GM12878 (cell line): ENCODE measurements around the gene PROP1. TPM values are rescaled to one million over a fixed set of nuclear protein-coding genes. Genes with fewer than 3 reads are reported as not detected.

ENCODE experiments used
- ATAC-seq: fragments of 200-7000 bp; cut with Tn5 transposase; 3 replicates; pipeline ENCODE4 v1.9.1; 2020; ENCODE audit warnings: mild to moderate bottlenecking, moderate library complexity
- BruUV-seq: library from RNA; stranded (reverse); fragments of 400-500 nt; replicated peaks from 2 replicates; lab custom pipeline; 2021; lab: Mats Ljungman, UMichigan
- CTCF ChIA-PET: fragments of 300-600 bp; sonication (Branson Sonifier 250); formaldehyde crosslinking; extraction: SDS; loops from one replicate; lab custom pipeline; 2021; ENCODE audit warnings: inconsistent platforms; lab: Yijun Ruan, JAX
- POLR2A ChIA-PET: fragments of 350-600 bp; formaldehyde crosslinking; extraction: SDS; loops from one replicate; lab custom pipeline; 2021; ENCODE audit warnings: inconsistent platforms; lab: Charles Lee
- RAD21 ChIA-PET: fragments of 300-600 bp; sonication (Branson Sonifier 250); formaldehyde crosslinking; loops from one replicate; lab custom pipeline; 2023; ENCODE audit warnings: antibody characterized with exemption; ENCODE audit not compliant: unreplicated experiment; lab: Charles Lee
- SMC1A ChIA-PET: fragments of 300-600 bp; sonication (Branson Sonifier 250); formaldehyde crosslinking; loops from one replicate; lab custom pipeline; 2023; ENCODE audit not compliant: unreplicated experiment, uncharacterized antibody; lab: Charles Lee
- DNase-seq: peaks from one replicate; pipeline ENCODE4 v3.0.0-alpha.2; 2011; ENCODE audit warnings: low read depth, low spot score
- FAIRE-seq: peaks from 3 replicates; lab custom pipeline; 2011; peaks lifted over from hg19 to GRCh38; lab: Jason Lieb, UNC
- H2AFZ ChIP-seq: 2 replicates; pipeline ENCODE4 v1.6.0; 2011; ENCODE audit warnings: low read depth, low read length, control low read depth; ENCODE audit not compliant: control insufficient read depth
- H3K27ac ChIP-seq: 2 replicates; pipeline ENCODE4 v1.5.1; 2011; ENCODE audit warnings: control low read depth; ENCODE audit not compliant: control insufficient read depth, insufficient read depth
- H3K27me3 ChIP-seq, 2 experiments: replicated peaks in 1 of 2; 2 replicates each; pipeline versions ENCODE4 v1.6.0 to v1.6.1; 2011; ENCODE audit warnings: low read length in 1 of 2; ENCODE audit not compliant: control insufficient read depth in 2 of 2, insufficient read depth in 2 of 2
- H3K36me3 ChIP-seq, 2 experiments: 2 replicates each; pipeline ENCODE4 v1.5.1; 2011; ENCODE audit warnings: low read length in 1 of 2; ENCODE audit not compliant: control insufficient read depth in 2 of 2, insufficient read depth in 2 of 2
- H3K4me1 ChIP-seq: 2 replicates; pipeline ENCODE4 v1.6.1; 2011; ENCODE audit warnings: mild to moderate bottlenecking, low read length, moderate library complexity, mixed read lengths; ENCODE audit not compliant: control insufficient read depth, insufficient read depth
- H3K4me2 ChIP-seq: 2 replicates; pipeline ENCODE4 v1.6.0; 2011; ENCODE audit warnings: control low read depth; ENCODE audit not compliant: control insufficient read depth, insufficient read depth
- H3K4me3 ChIP-seq: fragments of 200-600 bp; sonication (generic); 2 replicates; pipeline ENCODE4 v1.5.1; 2016
- H3K79me2 ChIP-seq: 2 replicates; pipeline ENCODE4 v1.6.0; 2011; ENCODE audit warnings: low read length; ENCODE audit not compliant: control insufficient read depth, insufficient read depth
- H3K9ac ChIP-seq: 2 replicates; pipeline ENCODE4 v1.8.0; 2011; ENCODE audit warnings: low read length, control low read depth, mixed read lengths; ENCODE audit not compliant: control insufficient read depth, insufficient read depth
- H3K9me3 ChIP-seq: replicated peaks from 3 replicates; pipeline ENCODE4 v1.5.1; 2011; ENCODE audit warnings: mild to moderate bottlenecking, low read length; ENCODE audit not compliant: control insufficient read depth, insufficient read depth
- H4K20me1 ChIP-seq: 2 replicates; pipeline ENCODE4 v1.6.0; 2011; ENCODE audit not compliant: control insufficient read depth, insufficient read depth
- CHD2 ChIP-seq: IDR thresholded peaks from 2 replicates; pipeline ENCODE4 v1.6.1; 2011; ENCODE audit warnings: low read depth, low read length, improper control_type of control experiment, borderline replicate concordance
- E2F4 ChIP-seq: IDR thresholded peaks from 2 replicates; pipeline ENCODE4 v1.6.1; 2012; ENCODE audit warnings: low read depth, low read length, improper control_type of control experiment
- SMAD5 ChIP-seq: IDR thresholded peaks from 2 replicates; pipeline ENCODE4 v1.6.1; 2016; ENCODE audit warnings: antibody characterized with exemption, low read depth
- WGBS: methylation state at CpG from one replicate; pipeline ENCODE4 v1.1.6; 2016; ENCODE audit warnings: low lambda C conversion rate; ENCODE audit not compliant: insufficient replicate concordance, insufficient coverage; ENCODE audit errors: missing lambda C conversion rate; 5-methylcytosine and 5-hydroxymethylcytosine counted together
- in situ Hi-C: fragments of 300-500 bp; cut with MboI; formaldehyde crosslinking; loops from 9 replicates; pipeline ENCODE4 v1.14.3; 2018; ENCODE audit warnings: mixed read lengths
- intact Hi-C: fragments of 100-400 bp; cut with micrococcal nuclease; formaldehyde crosslinking; loops from one replicate; pipeline ENCODE4 v1.14.2; 2022; ENCODE audit not compliant: unreplicated experiment
- polyA plus RNA-seq, 11 experiments: library from polyadenylated mRNA; depleted of rRNA in 4 of 11; unstranded in 6 of 11; stranded (reverse) in 5 of 11; fragments of >200 nt; fragmentation: Nextera tagmentation in 4 of 11; fragmentation: Illumina TruSeq in 1 of 11; extraction: Ambion mirVana in 4 of 11; extraction: Trizol in 1 of 11; gene quantifications; 1 replicate in 1 of 11; 2 replicates in 10 of 11; pipeline versions ENCODE4 v1.2.1 to v1.2.3, GENCODE V29; 2011 to 2016; ENCODE audit warnings: inconsistent platforms in 2 of 11, missing spikeins in 2 of 11, low read depth in 1 of 11
- total RNA-seq, 4 experiments: library from RNA; depleted of rRNA in 3 of 4; stranded (reverse); fragments of >200 nt in 3 of 4; fragmentation: Illumina TruSeq in 1 of 4; extraction: Trizol in 1 of 4; gene quantifications; 2 replicates each; pipeline versions ENCODE4 v1.2.1 to v1.2.3, GENCODE V29; 2013 to 2021
- TF ChIP-seq, protein P1 (sequence below): fragments of 450-650 bp; IDR thresholded peaks from 2 replicates; pipeline ENCODE4 v1.6.1; 2016; ENCODE audit warnings: mild to moderate bottlenecking

Gene PROP1
- total and polyA plus RNA-seq, 10 of the 15 experiments (the other 5 are each of a cell fraction or from before 2014, with no cell fraction given), result not detected

GRCh38 chr5:177987326-177987725, 8.7 kb downstream of the PROP1 start:
- ChIA-PET POLR2A (no interaction called here), SMC1A (no interaction called here), RAD21 (no interaction called here)
- H3K4me3 ChIP-seq, result no peak overlapping the region
- DNase-seq, result no peak
- no peaks in the 10 kb centered on the region for H3K9me3 ChIP-seq
- no TSS peak for BruUV-seq
- no peaks in the 10 kb centered on the region for H3K4me1 ChIP-seq
- H3K4me2 ChIP-seq, result no peak overlapping the region
- H2AFZ ChIP-seq, result no peak overlapping the region
- in situ Hi-C loops, result no loop called here
- TF ChIP-seq, protein P1, sequence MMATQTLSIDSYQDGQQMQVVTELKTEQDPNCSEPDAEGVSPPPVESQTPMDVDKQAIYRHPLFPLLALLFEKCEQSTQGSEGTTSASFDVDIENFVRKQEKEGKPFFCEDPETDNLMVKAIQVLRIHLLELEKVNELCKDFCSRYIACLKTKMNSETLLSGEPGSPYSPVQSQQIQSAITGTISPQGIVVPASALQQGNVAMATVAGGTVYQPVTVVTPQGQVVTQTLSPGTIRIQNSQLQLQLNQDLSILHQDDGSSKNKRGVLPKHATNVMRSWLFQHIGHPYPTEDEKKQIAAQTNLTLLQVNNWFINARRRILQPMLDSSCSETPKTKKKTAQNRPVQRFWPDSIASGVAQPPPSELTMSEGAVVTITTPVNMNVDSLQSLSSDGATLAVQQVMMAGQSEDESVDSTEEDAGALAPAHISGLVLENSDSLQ, result no peak
- TF ChIP-seq SMAD5, result no peak
- TF ChIP-seq E2F4, result no peak
- TF ChIP-seq CHD2, result no peak
- TF ChIP-seq, all 136 proteins: peak for 0
- CTCF ChIA-PET, result no interaction called here
- Histone ChIP-seq H3K27ac (no peak overlapping the region), H3K79me2 (no peaks in the 10 kb centered on the region), H3K9ac (no peak overlapping the region), H3K36me3 (no peaks in the 10 kb centered on the region), H3K27me3 (peaks cover 3 to 4% of the 10 kb centered on the region in 2 experiments), H4K20me1 (no peaks in the 10 kb centered on the region)
- intact Hi-C loops, result no loop called here
- FAIRE-seq (no peak), ATAC-seq (no peak)
- WGBS, result 68% methylated on average over 9 of the region's 9 CpGs
